ENCODE results near the gene B9D1.

The B9D1 gene

DNA sequence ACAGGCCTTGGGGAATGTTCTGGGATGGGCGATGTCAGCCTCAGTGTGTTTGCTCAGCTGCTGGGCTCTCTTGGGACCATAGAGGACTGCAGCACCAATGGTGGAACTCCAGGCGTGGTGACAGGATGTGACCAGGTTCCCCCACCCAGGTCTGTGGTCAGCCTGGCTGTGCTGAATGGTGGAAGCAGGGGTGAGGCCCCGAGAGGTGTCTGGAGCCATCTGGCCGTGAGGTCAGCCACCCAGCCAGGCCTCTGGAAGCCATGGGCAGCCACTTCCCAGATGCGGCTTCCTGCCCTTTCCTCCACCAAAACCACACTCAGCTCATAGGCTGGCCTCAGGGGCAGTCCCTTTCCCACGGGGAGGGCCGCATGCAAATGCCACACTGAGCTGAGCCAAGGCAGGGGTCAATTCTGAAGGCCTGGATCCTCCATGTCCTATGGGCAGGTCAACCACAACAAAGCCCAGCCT lies 8.0 kb upstream of the B9D1 start:
- in situ Hi-C loops (cut with HindIII; ENCODE audit: low sequenced_read_pairs), result no loop called here
- no peak for DNase-seq (ENCODE audit: low read depth, low spot score)
- TF ChIP-seq, protein P1, sequence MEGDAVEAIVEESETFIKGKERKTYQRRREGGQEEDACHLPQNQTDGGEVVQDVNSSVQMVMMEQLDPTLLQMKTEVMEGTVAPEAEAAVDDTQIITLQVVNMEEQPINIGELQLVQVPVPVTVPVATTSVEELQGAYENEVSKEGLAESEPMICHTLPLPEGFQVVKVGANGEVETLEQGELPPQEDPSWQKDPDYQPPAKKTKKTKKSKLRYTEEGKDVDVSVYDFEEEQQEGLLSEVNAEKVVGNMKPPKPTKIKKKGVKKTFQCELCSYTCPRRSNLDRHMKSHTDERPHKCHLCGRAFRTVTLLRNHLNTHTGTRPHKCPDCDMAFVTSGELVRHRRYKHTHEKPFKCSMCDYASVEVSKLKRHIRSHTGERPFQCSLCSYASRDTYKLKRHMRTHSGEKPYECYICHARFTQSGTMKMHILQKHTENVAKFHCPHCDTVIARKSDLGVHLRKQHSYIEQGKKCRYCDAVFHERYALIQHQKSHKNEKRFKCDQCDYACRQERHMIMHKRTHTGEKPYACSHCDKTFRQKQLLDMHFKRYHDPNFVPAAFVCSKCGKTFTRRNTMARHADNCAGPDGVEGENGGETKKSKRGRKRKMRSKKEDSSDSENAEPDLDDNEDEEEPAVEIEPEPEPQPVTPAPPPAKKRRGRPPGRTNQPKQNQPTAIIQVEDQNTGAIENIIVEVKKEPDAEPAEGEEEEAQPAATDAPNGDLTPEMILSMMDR (IDR thresholded peaks at IDR 0.05; ENCODE audit: low read depth, low read length), result no peak
- no peak overlapping the region for H3K4me3 ChIP-seq (ENCODE audit: low read depth, low read length)

DNA sequence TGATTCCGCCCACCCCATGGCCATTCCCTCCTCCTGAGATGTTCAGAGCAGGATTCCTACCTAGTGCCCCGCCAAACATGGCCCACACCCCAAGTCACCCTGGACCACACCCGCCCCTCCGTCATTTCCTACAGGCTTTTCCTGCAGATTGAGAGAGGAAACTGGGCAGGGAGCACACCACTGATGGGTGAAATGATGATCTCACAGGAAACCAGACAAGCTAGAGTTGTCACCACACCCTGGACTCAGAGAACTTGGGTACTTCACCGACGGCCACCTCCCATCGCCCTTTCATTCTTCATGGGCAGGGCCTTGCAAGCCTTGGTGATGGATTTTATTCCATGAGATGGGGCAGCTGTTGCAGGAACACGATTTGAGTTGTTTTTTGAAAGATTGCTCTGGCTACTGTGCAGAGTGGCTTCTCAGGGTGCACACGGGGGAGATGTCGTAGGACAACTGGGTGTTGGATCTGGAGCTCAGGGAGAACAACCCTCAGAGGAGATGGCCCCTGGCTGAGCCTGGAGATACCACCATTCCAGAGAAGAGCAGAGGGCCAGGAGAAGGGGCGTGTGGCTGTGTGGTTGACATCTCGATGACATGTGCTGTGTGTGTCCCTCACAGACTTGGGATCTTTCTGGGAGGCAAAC lies 7.4 kb upstream of the B9D1 start:
- H3K4me3 ChIP-seq (ENCODE audit: low read depth, low read length), result no peak overlapping the region
- no peak for DNase-seq (ENCODE audit: low read depth, low spot score)
- in situ Hi-C loops (cut with HindIII; ENCODE audit: low sequenced_read_pairs), result no loop called here
- TF ChIP-seq, protein P1 (IDR thresholded peaks at IDR 0.05; ENCODE audit: low read depth, low read length), result no peak

DNA sequence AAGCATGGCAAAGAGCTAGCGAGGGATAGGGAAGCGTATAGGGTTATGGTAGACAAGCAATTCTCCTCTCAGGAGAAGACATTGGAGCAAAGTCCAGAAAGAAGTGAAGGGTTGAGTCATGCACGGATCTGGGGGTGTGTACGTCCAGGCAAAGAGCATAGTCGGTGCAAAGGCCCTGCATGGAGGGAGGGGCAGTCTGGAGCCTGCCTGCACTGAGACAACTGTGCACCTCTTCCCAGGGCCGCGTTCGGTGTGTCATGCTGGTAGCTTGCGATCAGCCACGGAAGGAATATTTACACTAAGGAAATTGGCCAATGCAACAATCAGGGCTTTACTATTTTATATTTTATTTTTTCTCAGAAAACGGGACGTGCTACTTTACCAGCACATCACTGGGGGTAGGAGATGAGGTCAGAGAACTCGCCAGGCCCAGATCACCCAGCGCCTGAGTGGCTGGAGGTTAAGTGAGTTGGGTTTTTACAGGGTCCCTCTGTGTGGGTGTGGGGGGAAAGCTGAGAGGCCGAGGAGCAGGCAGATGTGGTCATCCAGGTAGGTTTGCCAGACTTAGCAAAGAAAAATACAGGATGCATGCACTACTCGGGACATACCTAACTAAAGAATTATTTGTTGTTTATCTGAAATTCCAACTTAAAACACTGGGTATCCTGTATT lies 6.7 kb upstream of the B9D1 start:
- in situ Hi-C loops (cut with HindIII; ENCODE audit: low sequenced_read_pairs), result no loop called here
- TF ChIP-seq, protein P1 (IDR thresholded peaks at IDR 0.05; ENCODE audit: low read depth, low read length), result no peak
- H3K4me3 ChIP-seq (ENCODE audit: low read depth, low read length), result no peak overlapping the region
- DNase-seq (ENCODE audit: low read depth, low spot score), result no peak

DNA sequence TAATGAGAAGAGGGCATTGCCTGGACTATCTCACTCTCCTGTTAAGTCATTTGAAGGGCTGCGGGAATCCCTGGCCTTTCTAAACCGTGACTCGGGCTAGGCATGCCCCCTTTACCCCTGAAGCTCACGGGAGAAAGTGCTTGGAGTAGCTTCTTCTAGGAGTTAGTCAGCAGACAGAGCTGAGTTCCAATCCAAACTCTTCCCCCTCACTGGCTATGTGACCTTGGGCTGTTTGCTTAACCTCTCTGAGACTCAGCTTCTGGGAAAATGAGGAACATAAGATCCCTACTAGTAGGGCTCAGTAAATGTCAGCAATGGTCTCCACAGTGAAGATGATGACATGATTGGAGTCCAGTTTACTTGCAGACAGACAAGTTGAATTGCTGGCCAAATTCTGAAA lies 5.7 kb upstream of the B9D1 start:
- peak; percentile 13 for DNase-seq (ENCODE audit: low read depth, low spot score)
- no peak overlapping the region for H3K4me3 ChIP-seq (ENCODE audit: low read depth, low read length)
- in situ Hi-C loops (cut with HindIII; ENCODE audit: low sequenced_read_pairs), result no loop called here
- TF ChIP-seq, protein P1 (IDR thresholded peaks at IDR 0.05; ENCODE audit: low read depth, low read length), result no peak

DNA sequence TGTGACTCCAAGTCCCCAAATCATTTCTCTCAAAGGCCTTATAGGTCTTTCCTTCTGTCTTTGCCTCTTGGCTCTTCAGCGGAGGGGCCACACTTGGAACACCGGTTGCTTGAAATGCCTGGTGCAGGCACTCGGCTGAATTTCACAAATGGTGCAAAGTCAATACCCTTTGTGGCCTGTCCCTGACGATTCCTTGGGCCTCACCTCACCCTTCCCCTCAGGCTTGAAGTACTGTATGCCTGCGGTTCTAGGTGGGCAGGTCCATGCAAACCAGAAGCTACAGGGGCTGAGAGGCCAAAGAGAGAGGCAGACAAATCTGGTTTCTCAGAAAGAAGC lies 4.1 kb upstream of the B9D1 start:
- in situ Hi-C loops (cut with HindIII; ENCODE audit: low sequenced_read_pairs), result no loop called here
- TF ChIP-seq, protein P1 (IDR thresholded peaks at IDR 0.05; ENCODE audit: low read depth, low read length), result no peak
- DNase-seq (ENCODE audit: low read depth, low spot score), result no peak
- no peak overlapping the region for H3K4me3 ChIP-seq (ENCODE audit: low read depth, low read length)

DNA sequence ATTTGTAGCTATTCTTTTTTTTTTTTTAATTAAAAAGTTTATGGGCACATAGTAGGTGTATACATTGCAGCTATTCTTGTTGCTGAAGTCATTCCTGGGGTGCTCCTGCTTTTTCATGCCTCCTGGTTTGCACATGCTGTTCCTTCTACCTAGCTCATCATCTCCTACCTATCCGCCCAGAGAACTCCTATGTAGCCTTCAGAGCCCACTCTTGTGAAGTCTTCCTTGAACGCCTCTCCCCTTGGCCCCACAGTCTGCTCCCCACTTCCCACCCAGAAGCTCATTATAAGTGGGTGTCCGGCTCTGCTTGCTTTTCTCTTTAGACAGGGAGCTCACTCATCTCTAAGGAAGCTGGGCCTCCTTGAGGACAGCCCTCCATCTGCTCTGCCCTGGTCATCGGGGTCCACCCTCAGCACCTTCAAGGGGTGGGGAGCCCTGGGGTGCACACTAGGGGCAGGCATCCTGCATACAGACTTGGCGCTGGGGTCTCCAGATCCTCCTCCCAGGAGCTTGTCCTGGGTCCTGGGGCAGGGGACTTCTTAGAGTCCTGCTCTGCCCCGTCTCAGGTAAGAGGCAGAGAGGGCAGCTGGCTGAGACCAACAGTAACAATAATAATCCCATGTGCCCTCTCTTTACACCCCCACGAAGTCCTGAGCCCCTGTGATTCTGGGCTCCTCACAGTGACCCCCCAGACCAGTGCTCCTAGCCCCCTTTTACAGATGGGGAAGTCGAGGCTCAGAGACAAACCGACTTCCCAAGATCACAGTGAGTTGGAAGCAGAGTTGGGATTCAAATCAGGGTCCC lies 3.5 kb upstream of the B9D1 start:
- H3K4me3 ChIP-seq (ENCODE audit: low read depth, low read length), result no peak overlapping the region
- TF ChIP-seq, protein P1 (IDR thresholded peaks at IDR 0.05; ENCODE audit: low read depth, low read length), result no peak
- in situ Hi-C loops (cut with HindIII; ENCODE audit: low sequenced_read_pairs), result no loop called here
- no peak for DNase-seq (ENCODE audit: low read depth, low spot score)

Data from astrocyte of the spinal cord (primary cell).